Measurements from ENCODE around the gene GABRB2.
"Not testable (repeated sequence)": the region's sequence is repeated elsewhere in the genome, so short reads cannot be mapped to it uniquely, and the experiment has no call there.

GABRB2 gene

GRCh38 chr5:161246749-161247148 lies 299.8 kb downstream of the GABRB2 start:
- DNase-seq (ENCODE audit: low read depth in 2 of 3, low spot score in 1 of 3), result no peak

- DNase-seq (ENCODE audit: low read depth in 2 of 3, low spot score in 1 of 3), result not testable (repeated sequence)
These were observed 300.7 kb downstream of the GABRB2 start for GRCh38 chr5:161245846-161246245.

Measured in stimulated activated CD4-positive, alpha-beta T cell treated with anti-CD3 and anti-CD28 coated beads, Interleukin-12 subunit alpha, Interleukin-12 subunit beta, amount 100 ng/mL, for 48 hours (primary cell).